CD1c-positive myeloid dendritic cell (primary cell): ENCODE data around the gene ANAPC16.
"Not testable (repeated sequence)": the region's sequence is repeated elsewhere in the genome, so short reads cannot be mapped to it uniquely, and the experiment has no call there.

Source experiments
- DNase-seq: peaks from one replicate; pipeline ENCODE4 v3.0.0-alpha.2; 2016; ENCODE audit errors: extremely low spot score

ANAPC16 gene

DNA sequence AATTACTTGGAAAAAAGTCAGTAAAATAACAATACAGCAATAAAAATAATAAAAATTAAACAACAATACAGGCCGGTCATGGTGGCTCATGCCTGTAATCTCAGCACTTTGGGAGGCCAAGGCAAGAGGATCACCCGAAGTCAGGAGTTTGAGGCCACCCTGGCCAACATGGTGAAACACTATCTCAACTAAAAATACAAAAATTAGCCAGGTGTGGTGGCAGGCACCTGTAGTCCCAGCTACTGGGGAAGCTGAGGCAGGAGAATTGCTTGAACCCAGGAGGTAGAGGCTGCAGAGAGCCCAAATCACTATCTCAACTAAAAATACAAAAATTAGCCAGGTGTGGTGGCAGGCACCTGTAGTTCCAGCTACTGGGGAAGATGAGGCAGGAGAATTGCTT, 4.0 kb upstream of the ANAPC16 start:
- not testable (repeated sequence) for DNase-seq

DNA sequence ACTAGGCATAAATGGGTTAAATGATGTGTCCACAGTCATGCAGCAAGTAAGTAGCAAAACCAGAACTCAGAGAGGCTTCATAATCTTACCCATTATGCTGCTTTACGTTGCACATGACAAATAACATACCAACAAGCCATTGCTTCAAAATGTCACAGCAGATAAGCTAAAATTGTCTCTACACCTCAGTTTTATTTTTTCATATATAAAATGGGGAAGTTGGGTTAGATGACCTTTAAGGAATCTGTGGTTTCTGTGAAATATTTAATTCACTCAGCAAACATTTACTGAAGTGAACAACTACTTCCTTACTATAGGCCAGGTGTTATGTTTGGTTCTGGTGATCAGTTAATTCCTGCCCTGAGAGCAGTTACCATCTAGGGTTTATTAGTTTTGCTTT, 2.5 kb downstream of the ANAPC16 start:
- DNase-seq = peak; percentile 73

DNA sequence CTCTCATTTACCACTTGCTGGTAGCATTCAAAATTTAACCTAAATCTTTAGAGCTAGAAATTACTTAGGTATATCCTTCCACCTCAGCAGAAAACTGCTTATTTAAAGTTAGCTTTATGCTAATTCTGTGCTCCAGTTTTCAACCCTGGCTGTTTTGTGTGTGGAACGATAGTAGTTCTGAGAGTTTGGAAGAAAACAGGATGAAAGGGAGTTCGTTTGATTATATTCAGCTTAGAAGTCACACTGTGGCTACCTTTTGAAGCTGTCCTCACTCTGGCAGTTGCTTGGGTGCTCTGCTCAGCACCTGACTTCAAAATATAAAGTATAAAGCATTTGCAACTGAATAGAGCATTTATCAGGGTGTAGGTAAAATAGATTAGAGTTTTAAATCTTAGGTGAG, 2.9 kb downstream of the ANAPC16 start:
- DNase-seq = no peak

DNA sequence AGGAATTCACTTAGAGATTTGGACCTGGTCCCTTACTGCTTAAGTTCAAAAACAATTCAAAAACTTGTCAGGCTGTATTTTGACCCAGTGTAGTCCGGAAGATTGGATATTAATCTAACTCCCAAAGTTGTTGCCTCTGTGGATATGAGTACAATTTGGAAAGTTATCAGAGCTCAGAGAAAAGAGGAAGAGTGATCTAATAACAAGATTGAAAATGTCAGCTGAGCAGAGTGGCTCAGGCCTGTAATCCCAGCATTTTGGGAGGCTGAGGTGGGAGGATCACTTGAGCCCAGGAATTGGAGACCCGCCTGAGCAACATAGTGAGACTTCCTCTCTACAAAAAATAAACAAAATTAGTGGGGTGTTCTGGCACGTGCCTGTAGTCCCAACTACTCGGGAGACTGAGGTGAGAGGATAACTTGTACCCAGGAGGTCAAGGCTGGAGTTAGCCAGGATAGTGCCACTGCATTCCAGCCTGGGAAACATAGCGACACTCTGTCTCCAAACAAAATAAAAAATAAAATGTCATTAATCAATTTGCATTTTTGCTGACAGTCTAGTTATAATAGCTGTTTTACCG, 3.5 kb downstream of the ANAPC16 start:
- DNase-seq = peak; percentile 49

DNA sequence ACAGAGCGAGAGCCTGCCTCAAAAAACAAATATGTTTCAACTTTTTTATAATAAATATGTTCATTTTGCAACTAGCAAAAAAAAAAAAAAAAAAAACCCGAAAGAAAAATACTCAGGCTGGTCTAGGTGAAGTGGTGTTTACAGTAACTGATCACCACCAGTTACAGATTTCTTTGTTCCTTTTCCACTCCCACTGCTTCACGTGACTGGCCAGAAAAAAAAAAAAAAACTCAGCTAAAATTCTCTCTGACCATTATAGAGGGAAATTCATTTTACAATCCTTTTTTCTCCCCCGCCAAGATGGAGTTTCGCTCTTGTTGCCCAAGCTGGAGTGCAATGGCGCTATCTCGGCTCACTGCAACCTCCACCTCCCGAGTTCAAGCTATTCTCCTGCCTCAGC, 4.8 kb downstream of the ANAPC16 start:
- DNase-seq = peak; percentile 31

DNA sequence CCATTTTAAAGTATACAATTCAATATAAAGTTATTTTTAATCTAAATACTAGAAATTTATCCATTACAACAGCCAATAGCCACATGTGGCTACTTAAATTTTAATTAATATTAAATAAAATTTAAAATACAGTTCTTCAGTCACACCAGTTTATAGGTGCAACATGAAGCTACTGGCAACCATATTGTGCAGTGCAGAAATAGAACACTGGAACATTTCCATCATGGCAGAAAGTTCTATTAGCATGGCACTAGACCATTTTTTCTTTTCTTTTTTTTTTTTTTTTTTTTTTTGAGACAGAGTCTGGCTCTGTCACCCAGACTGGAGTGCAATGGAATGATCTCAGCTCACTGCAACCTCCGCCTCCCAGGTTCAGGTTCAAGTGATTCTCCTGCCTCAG, 5.5 kb downstream of the ANAPC16 start:
- no peak for DNase-seq

DNA sequence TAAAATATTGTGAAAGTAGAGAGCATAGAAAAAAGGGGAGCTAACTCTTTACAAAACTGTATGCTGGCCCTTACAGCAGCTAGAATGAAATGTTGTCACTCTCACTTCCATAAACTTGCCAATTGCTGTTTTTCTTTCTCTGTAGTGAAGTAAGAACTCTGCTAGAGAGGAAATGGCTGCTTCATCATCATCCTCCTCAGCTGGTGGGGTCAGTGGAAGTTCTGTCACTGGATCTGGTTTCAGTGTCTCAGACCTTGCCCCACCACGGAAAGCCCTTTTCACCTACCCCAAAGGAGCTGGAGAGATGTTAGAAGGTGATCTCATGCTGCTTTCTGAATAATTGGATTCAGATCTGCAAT, 7.9 kb downstream of the ANAPC16 start:
- peak; percentile 67 for DNase-seq

DNA sequence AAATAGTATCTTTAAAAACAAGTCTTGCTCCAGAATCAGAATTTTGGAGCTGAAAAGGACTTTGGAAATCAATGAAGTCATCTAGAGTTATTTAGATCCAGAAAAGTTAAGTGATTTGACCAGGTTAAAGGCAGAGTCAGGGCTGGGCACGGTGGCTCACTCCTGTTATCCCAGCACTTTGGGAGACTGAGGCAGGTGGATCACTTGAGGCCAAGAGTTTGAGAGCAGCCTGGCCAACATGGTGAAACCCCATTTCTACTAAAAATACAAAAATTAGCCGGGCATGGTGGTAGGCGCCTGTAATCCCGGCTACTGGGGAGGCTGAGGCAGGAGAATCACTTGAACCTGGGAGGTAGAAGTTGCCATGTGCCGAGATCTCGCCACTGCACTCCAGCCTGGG, 8.4 kb downstream of the ANAPC16 start:
- not testable (repeated sequence) for DNase-seq

DNA sequence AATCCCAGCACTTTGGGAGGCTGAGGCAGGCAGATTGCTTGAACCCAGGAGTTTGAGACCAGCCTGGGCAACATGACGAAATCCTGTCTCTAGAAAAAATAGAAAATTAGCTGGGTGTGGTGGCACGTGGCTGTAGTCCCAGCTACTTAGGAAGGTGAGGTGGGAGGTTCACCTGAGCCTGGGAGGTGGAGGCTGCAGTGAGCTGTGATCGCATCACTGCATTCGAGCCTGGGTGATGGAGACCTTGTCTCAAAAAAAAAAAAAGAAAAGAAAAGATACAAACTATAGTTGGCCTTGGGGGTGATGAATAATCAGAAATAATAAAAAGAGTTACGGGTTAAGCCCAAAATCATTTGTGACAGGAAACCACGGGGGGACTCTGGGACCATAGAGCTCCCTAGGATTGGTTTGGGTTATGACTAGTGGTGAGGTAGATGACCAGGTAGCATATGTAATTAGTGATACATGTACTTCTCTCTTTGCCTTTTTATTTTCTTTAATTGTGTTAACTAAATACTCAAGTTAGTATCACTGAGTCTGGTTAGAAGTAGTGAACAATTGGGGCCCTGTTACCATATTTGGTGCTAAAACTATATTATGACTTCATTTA, 10.7 kb downstream of the ANAPC16 start:
- no peak for DNase-seq

DNA sequence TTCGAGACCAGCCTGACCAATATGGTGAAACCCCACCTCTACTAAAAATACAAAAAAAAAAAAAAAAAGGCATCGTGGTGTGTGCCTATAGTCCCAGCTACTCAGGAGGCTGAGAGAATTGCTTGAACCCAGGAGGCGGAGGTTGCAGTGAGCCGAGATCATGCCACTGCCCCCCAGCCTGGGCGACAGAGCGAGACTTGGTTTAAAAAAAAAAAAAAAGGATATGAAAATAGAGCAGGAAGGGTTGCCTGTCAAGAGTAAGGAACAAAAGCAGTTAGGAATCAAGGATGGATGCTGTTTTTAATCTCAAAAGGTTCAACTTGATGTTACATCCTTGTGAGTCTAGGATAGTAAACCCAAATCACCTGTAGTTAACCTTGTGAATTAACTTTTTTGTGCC, 12.0 kb downstream of the ANAPC16 start:
- no peak for DNase-seq

DNA sequence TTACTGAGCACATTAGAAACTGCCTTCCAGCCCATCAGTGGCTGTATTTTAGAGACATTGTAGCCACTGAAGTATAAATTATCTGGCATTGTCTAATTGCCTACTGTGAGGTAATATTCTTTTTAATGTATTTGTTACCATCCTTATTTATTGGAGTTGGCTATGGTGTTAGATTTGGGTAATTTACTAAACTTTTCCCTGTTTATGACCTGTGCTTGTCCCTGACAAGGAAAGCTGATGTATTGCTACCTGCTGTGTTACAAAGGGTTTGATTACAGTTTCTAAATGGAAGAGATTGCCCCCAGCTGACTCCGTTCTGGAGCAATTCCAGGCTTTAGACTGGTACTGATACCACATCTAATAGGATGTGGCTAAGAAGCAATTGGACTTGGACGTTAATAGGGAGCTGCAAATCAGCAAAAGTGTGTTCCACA, 12.5 kb downstream of the ANAPC16 start:
- DNase-seq = no peak

DNA sequence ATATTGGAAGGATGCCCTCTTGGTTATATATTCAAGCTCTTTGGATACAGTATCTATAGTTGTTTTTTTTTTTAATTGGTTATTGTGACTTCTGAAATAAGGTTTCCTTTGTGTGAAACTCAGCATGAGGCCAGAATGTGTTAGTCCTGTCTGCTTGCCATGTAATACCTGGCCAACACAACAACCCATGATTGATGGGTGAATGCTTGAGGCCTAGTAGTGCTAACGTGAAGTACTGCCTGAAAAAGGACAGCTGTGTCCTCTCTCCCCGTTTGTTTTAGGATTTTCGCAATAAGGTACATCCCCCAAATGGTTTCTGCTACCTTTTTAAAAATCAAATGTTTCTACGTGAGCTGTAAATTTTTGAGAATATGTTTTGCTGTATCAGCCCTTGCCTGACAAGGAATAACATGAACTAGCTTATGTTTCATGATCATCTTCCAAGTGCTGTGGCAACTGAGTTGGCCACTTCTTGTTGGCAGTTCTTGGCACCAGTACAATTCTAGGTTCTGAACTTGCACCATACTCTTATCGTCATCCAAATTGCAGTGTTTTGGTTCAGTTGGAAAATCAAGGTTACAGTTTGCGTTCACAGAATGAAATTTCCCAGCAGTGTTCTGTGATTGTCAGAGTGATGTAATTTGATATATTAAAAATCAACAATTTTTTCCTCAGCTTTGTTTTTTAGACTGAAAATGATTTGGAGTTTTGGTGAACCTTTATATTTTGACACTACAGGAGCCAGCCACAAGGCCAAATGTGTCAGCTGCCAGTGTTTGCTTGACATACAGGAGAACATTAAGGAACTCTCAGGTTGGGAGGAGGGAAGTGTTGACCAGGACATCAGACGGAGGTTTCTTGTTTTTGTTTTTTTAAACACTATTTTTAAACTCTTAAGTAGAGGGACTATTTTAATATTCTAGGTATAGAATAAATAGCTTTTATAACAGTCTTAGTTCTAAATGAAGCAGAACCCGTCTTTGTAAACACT, 13.7 kb downstream of the ANAPC16 start:
- no peak for DNase-seq

DNA sequence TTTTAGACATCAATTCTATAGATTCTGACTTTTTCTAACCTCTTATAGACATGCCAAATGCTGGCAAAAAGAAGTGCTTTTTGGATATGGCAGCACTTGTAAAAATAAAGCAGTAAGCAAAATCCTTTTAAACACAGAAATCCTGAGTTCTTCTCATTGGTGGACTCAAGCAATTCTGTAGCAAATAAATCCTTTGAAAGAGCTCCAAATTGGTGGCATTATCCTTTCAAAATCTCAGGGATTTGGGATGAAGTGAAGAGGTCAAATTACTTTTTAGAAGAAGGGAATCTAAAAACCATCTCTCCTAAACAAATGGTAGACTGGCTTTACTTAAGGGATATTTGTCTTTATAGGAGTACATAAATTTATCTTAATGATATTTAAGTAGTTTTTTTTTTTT, 17.8 kb downstream of the ANAPC16 start:
- DNase-seq = no peak

DNA sequence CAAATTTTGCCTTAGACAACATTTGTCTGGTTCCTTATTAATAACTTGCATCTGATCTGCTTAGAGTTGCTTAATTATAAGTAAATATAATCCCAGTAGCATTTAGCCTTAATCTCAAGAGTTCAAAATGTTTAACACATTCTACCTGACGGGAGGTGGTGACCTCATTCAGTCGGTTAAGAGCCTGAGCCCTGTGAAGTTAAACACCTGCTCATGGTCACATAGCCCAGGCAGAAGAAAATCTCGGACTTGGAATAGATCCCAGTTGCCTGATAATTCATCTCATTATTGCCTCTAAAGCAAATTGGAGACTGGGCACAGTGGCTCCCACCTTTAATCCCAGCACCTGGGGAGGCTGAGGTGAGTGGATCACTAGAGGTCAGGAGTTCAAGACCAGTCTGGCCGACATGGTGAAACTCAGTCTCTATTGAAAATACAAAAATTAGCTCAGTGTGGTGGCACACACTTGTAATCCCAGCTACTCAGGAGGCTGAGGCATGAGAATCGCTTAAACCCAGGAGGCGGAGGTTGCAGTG, 18.8 kb downstream of the ANAPC16 start:
- no peak for DNase-seq

DNA sequence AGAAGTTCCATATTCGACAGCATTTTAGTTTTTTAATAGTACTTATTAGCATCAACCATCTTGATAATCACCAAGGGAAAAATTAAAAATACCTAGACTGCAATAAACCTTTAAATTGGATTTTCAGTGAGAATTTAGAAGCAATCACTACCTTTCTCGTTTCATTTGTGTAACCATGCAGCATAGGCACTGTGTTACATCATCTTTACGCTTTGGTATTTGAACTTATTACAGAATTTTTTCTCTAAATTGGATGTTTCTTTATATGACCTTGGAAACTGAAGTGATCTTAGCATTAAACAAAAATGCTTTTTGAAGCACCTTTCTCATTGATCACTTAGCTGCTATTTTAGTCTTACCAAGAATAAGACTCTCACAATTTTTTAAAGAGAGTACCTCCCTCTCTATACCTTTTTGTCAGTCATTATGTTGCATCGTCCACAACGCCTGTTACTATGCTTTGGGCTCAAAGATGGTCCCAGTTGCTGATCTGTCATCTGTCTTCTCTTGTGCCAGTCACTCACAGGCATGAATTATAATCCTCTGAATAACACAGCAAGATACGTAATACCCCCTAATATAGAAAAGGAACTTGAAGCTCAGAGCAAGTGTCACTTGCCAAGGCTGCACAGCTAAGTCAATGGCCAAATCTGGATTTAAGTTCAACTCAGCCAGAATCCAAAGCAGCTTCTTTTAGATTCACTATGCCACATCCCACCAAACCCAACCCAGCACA, 19.9 kb downstream of the ANAPC16 start:
- no peak for DNase-seq

DNA sequence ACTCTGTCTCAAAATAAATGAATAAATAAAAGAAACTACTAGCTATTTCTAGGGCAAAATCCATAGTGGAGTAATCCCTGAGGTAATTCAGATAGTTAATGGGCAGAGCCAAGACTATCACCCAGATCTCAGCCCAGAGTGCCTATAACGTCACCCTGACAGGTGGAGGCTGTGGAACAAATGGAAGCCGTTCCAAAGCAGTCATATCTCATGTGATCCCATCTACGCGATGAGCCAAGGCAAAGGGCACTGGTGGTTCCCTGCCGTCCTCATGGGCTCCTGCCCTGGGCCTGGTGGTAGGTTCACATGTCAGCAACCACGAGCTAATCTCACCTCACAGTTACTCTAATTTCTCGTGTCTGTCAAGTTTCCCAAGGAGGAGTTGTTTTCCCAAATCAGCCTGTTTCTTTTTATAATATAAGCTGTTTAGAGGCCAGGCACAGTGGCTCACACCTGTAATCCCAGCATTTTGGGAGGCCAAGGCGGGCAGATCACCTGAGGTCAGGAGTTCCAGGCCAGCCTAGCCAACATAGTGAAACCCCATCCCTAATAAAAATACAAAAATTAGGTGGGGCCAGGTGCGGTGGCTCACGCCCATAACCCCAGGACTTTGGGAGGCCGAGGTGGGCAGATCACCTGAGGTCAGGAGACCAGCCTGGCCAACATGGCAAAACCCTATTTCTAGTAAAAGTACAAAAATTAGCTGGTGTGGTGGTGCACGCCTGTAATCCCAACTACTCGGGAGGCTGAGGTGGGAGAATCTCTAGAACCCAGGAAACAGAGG, 22.8 kb downstream of the ANAPC16 start:
- DNase-seq = no peak

DNA sequence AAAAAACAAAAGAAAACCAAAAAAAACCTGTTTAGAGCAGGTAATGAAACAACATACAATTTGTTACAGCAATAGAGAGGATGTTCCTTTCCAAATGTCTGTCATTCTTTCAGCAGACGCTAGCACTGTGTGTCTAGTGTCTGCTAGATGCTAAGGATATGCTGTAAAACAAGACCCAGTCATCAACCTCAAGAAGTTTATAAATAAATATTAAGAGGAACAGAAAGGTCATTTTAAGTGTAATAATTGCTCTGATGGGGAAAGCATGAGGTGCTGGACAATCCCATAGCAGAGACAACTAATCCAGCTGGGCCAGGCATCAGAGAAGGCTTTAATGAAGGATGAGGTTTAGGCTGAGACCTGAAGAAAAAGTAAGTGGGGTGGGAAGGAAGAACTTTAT, 23.6 kb downstream of the ANAPC16 start:
- DNase-seq = peak; percentile 42

DNA sequence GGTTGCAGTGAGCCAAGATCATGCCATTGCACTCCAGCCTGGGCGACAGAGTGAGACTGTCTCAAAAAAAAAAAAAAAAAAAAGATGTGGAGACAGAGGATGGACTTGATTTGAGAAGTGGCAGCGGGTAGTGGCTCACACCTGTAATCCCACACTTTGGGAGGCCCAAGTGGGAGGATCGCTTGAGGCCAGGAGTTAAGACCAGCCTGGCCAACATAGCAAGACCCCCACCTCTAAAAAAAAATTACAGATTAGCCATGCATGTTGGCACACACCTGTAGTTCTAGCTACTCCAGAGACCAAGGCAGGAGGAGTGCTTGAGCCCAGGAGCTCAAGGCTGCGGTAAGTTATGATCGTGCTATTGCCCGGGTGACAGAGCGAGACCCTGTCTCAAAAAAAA, 24.6 kb downstream of the ANAPC16 start:
- DNase-seq = no peak

DNA sequence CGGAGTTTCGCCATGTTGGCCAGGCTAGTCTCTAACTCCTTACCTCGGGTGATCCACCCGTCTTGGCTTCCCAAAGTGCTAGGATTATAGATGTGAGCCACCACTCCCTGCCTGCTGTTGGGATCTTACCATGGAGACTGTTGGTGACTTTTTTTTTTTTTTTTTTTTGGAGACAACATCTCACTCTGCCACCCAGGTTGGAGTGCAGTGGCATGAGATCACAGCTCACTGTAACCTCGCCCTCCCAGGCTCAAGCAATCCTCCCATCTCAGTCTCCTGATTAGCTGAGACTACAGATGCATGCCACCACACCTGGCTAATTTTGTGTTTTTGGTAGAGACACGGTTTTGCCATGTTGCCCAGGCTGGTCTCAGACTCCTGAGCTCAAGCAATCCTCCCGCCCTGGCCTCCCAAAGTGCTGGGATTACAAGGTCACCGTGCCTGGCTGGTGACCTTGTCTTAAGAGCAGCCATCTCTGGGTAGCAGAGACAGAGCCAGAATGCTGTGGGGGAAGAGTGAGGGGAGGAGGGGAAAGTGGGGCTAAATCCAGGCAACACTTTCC, 26.0 kb downstream of the ANAPC16 start:
- DNase-seq = no peak

DNA sequence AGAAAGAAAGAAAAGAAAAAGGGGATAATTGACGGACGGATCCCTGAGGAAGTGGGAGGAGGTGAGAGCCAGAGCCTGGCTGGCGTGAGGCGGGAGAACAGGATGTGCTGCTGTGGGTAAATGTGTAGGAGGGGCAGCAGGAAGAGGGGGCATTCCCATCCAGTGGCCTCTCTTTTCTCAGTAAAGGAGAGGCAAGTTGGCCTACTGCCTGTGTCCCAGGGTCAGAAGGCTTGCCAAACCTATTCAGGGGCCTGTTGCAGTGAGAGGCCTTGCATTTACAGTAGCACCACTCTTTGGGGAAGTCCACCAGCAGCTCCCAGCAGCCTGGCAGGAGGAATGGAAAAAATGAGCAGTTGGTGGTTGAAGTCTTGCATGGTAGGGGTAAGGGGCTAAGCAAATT, 26.9 kb downstream of the ANAPC16 start:
- peak; percentile 63 for DNase-seq
